ENCODE measurements around the gene CYTH3.

Gene CYTH3

GRCh38 chr7:6136475-6136874 is 135.9 kb downstream of the CYTH3 start:
- H3K4me3 ChIP-seq (ENCODE audit: low read length), result no peak overlapping the region
- no peak for DNase-seq (ENCODE audit: low read depth)
- no peak for TF ChIP-seq CTCF (conservative IDR thresholded peaks at IDR 0.05; ENCODE audit: low read depth, low read length)

GRCh38 chr7:6133249-6133648 is 139.2 kb downstream of the CYTH3 start:
- DNase-seq (ENCODE audit: low read depth), result no peak
- no peak overlapping the region for H3K4me3 ChIP-seq (ENCODE audit: low read length)
- TF ChIP-seq CTCF (conservative IDR thresholded peaks at IDR 0.05; ENCODE audit: low read depth, low read length), result no peak

- no peak for TF ChIP-seq CTCF (conservative IDR thresholded peaks at IDR 0.05; ENCODE audit: low read depth, low read length)
- DNase-seq (ENCODE audit: low read depth), result no peak
- no peak overlapping the region for H3K4me3 ChIP-seq (ENCODE audit: low read length)
Measured at GRCh38 chr7:6130007-6130587, 142.3 kb downstream of the CYTH3 start.

GRCh38 chr7:6128205-6128604 is 144.2 kb downstream of the CYTH3 start:
- no peak for TF ChIP-seq CTCF (conservative IDR thresholded peaks at IDR 0.05; ENCODE audit: low read depth, low read length)

GRCh38 chr7:6127110-6127490 is 145.3 kb downstream of the CYTH3 start:
- no peak overlapping the region for H3K4me3 ChIP-seq (ENCODE audit: low read length)

More at GRCh38 chr7:6128205-6128604, 144.2 kb downstream of the CYTH3 start:
- no peak for DNase-seq (ENCODE audit: low read depth)
- H3K4me3 ChIP-seq (ENCODE audit: low read length), result no peak overlapping the region

GRCh38 chr7:6123843-6124242 is 148.6 kb downstream of the CYTH3 start:
- no peak for TF ChIP-seq CTCF (conservative IDR thresholded peaks at IDR 0.05; ENCODE audit: low read depth, low read length)
- no peak overlapping the region for H3K4me3 ChIP-seq (ENCODE audit: low read length)

More at GRCh38 chr7:6127110-6127490, 145.3 kb downstream of the CYTH3 start:
- no peak for TF ChIP-seq CTCF (conservative IDR thresholded peaks at IDR 0.05; ENCODE audit: low read depth, low read length)
- DNase-seq (ENCODE audit: low read depth), result no peak

GRCh38 chr7:6121141-6121540 is 151.3 kb downstream of the CYTH3 start:
- no peak for TF ChIP-seq CTCF (conservative IDR thresholded peaks at IDR 0.05; ENCODE audit: low read depth, low read length)
- DNase-seq (ENCODE audit: low read depth), result no peak
- H3K4me3 ChIP-seq (ENCODE audit: low read length), result no peak overlapping the region

More at GRCh38 chr7:6123843-6124242, 148.6 kb downstream of the CYTH3 start:
- no peak for DNase-seq (ENCODE audit: low read depth)
